Colon (tissue), 2 donors: ENCODE data around the gene SLC4A3.

ENCODE experiments used
- FAIRE-seq: peaks from 2 replicates; lab custom pipeline; 2012; peaks lifted over from hg19 to GRCh38; lab: Jason Lieb, UNC
- donor health status: control.
- donor health status: control.

SLC4A3 gene, protein sequence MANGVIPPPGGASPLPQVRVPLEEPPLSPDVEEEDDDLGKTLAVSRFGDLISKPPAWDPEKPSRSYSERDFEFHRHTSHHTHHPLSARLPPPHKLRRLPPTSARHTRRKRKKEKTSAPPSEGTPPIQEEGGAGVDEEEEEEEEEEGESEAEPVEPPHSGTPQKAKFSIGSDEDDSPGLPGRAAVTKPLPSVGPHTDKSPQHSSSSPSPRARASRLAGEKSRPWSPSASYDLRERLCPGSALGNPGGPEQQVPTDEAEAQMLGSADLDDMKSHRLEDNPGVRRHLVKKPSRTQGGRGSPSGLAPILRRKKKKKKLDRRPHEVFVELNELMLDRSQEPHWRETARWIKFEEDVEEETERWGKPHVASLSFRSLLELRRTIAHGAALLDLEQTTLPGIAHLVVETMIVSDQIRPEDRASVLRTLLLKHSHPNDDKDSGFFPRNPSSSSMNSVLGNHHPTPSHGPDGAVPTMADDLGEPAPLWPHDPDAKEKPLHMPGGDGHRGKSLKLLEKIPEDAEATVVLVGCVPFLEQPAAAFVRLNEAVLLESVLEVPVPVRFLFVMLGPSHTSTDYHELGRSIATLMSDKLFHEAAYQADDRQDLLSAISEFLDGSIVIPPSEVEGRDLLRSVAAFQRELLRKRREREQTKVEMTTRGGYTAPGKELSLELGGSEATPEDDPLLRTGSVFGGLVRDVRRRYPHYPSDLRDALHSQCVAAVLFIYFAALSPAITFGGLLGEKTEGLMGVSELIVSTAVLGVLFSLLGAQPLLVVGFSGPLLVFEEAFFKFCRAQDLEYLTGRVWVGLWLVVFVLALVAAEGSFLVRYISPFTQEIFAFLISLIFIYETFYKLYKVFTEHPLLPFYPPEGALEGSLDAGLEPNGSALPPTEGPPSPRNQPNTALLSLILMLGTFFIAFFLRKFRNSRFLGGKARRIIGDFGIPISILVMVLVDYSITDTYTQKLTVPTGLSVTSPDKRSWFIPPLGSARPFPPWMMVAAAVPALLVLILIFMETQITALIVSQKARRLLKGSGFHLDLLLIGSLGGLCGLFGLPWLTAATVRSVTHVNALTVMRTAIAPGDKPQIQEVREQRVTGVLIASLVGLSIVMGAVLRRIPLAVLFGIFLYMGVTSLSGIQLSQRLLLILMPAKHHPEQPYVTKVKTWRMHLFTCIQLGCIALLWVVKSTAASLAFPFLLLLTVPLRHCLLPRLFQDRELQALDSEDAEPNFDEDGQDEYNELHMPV

DNA sequence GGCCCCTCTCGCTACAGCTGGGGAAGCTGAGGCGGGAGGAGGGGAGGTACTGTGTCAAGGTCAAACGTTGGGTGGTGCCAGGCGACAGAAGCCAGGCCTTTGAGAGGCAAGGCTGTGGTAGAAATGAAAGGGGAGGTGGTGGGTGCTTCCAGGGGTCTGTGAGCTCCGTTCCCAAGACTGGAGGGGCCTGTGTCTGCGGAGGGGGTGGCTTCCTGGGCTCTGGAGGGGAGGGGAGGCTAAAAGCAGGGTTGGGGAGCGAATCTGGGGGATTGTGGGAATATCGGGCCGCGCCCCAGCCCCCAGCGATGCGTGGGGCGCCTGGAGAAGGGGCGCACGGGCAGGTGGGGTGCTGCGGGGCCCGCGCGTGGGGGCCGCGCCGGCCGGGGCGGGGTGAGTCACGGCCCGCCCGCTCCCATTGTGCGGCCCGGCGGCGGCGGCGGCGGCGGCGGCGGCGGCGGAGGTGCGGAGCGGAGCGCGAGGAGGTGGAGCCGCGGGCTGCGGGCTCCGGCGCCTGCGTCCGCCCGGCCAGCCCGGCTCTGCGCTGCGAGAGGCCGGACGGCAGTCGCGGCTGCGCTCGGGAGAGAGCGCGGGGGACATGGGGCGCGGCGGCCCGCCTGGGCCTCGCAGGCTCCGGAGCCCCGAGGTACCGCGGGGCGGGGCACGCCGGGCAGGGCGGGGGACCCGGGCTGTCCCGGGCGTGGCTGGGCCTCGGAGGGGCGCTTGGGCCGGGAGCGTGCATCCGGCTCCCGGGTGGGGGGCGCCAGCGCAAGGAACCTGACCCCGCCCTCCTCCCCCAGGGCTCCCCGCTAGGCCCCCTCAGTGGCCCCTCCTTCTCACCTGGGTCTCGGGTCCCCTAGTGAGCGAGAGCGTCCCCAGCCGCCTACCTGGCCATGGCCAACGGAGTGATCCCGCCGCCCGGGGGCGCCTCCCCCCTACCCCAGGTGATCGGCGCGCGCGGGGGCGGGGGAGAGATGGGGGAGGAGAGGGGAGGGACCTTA is at the start of gene SLC4A3:
SLC4A3 (plus strand) TSS at position 528 of the 998 bp plus-strand sequence; CDS start at position 891, 363 bp downstream.
- FAIRE-seq, result no peak

DNA sequence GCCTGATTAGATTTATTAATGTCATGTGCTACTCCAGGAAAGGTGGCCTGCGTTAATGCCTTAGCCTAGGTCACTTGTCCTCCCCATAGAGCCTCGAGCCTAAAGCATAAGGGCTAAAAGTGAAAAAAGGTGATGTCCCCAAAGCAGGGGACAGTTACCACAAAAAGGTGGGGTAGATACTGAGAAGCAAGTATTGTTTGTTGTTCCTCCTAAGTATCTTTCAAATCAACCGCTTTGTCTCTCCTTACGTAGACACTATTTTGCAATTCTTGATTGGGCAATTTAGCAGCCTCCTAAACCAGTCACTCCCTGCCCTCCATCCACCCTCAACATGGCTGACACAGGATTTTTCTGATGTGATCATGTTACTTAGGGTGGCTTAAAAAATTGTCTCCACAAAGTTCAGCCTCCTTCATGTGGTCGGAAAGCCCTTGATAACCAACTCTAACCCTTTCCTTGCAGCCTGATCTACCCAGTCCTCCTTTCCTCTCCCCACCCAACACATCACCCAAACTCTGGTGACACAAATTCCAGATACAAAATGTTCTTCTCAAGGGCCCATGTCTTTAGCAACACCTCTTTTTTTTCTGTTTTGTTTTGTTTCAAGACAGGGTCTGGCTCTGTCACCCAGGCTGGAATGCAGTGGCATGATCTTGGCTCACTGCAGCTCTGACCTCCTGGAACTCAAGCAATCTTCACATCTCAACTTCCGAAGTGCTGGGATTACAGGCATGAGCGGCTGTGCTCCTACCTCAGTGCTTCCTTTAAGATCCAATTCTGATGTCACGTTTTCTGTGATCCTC is 48.4 kb upstream of the SLC4A3 start:
- no peak for FAIRE-seq

DNA sequence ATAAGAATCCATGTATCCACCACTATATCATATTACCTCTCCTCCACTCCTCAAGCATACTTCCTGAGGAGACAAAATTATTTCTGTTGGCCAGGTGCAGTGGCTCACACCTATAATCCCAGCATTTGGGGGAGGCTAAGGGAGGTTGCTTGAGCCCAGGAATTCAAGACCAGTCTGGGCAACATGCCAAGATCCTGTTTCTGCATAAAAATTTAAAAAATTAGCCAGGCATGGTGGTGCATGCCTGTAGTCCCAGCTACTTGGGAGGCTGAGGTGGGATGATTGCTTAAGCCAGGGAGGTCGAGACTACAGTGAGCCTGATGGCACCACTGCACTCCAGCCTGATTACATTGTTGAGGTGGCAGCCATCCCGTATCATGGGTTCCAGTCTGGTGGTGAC is 46.1 kb upstream of the SLC4A3 start:
- no peak for FAIRE-seq

DNA sequence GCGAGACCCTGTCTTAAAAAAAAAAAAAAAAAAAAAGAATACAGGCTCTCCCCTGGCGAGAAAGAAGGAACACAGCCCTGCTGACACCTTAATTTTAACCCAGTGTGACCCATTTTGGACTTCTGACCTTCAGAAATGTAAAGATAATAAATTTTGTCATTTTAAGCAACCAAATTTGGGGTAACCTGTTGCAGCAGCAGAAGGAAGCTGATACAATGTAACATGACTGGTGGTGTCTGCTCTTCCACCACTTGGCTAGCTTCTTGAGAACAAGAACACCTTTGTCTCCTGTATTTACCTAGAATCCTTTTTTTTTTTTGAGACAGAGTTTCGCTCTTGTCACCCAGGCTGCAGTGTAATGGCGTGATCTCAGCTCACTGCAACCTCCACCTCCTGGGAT is 36.3 kb upstream of the SLC4A3 start:
- no peak for FAIRE-seq

DNA sequence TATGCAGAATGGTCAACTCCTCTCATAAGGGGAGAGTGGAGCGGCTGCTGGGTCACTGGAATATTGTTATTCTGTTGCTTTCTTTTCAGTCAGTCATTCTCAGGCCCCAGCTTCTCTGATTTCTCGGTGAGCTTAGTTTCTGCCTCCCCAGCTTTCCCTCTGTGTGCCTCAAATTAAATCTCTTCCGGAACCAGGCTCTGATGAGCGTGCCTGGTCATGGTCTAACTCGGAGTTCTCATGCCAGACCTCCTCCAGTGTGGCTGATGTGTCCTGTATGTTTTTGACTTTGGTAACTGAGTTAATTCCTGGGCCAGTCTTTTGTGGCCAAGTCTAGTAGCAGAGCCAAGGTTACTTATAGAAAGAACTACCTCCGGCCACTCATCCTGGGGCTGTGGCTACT is 34.7 kb upstream of the SLC4A3 start:
- no peak for FAIRE-seq

DNA sequence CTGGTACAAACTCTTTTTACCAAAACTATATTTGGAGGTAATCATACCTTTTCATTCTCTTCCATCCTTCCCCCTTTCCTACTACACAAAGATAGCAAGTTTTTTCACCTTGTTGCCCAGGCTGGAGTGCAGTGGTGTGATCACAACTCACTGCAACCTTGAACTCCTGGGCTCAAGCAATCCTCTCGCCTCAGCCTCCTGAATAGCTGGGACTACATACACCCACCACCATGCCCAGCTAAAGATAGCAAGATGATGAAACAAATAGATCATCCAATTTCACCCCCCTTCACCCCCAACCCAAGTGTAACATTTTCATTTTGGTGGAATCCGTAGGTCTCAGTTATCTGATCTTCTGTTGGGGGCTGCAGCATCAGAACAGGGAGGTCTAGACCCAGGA is 34.3 kb upstream of the SLC4A3 start:
- no peak for FAIRE-seq

DNA sequence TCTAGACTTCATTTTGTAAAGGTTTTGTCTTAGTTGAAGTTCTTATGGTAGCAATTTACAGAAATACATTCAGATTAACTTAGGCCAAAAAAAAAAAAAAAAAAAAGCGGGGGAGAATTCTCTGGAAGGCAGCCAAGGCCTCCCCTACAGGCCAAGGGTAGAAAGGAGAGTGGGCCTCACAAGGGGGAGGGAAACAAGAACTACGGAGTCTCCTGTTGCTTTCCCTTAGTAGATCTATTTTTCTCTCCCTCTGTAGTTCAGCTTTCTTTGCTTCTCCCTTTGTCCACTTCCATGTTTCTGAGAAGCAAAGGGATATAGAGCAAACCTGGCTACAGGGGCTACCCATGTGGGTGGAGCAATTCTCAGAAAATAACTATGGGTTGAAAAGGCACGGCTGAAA is 32.2 kb upstream of the SLC4A3 start:
- FAIRE-seq, result no peak

DNA sequence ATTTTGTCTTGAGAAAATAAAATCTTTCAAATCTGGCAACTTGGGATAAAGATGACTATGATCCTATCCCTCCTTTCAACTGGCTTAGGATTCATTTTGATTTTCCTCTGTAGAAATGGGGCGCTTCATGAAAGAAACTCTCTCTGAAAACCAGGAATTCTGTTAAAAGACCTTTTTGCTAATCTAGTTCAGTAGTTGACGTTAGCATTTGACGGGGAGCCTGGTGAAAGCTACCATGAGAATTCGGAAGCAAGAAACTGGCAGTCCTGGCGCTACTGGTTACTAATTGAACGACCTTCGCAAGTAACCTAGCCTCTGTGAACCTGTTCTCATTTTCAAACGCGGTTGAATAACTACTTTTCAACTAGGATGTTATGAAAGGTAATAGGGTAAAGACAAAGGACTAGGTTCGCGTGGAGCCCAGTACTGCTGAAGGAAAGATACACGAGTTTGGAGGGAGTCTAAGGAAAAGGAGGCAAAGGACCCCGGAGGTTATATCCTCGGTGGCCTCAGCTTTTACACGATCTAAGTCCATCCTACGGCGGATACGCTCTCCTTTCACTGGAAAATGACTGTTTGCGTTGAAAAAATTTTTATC is 30.4 kb upstream of the SLC4A3 start:
- FAIRE-seq, result no peak

DNA sequence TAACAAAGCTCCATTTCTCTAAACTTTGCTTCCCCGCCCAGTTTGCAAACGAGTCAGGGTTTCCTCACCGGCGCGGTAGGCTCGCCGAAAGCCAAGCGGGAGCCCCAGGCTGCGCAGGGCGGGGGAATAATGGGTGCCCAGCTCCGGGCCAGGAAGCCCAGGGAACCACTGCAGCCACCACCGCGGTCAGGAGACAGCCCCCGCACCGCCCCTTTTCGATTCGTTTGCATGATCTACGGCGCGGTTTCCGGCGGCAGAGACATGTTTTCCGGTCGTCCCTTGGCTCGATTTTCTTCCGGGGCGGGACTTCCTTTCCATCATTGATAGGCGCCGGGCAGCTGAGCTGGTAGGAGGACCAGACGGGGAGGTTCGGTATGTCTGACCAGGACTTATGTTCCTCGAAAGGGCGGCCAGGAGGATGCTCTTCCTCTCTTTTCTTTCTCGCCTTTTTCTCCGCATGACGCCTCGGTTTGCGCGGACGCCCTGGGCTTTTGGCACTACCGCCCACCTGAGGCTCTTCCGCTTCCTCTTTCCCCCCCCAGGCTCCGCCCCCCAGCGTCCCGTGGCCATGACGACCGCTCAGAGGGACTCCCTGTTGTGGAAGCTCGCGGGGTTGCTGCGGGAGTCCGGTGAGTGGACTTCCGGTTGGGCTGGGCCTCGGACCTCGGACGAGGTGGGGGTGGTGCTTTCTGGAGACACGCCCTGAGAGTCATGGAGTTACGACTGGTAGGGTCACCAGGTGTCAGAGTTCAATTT is 29.7 kb upstream of the SLC4A3 start, which contains the start of gene STK11IP:
STK11IP (plus strand) TSS at position 306 of the 756 bp plus-strand sequence; CDS start at position 569, 263 bp downstream.
- FAIRE-seq, result no peak

DNA sequence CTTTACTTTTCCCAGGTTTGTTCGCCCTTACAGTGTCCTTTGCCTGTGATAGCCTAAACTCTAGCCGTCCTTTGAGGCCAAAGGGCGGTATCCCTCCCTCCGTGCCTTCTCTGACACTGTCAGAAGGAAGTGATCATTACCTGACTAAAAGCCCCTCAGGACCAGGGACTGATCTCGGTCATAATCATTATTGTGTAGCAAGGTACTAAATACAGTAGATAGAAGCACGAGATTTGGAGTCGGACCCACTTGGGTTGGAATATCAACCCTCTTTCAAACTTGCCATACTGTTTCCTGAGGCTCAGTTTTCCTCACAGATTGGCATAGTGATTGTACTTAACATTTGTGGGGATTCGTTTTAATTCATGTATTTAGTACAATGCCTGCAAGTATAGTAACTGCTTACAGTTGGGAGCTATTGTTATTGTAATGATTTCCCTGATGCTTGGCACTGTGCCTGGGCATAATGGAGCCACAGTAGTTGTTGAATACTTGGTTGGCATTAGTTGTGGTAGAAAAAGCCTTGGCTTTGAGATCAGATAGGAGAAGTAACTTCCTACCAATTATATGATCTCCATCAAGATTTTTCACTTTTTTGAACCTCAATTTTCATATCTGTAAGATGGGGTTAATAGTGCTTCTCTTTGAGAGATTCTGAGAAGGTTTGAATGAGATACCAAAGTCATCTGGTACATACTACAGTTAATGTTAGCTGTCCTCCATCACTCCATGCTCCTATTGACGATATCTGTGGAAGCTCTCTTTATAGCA is 28.9 kb upstream of the SLC4A3 start:
- FAIRE-seq, result no peak

DNA sequence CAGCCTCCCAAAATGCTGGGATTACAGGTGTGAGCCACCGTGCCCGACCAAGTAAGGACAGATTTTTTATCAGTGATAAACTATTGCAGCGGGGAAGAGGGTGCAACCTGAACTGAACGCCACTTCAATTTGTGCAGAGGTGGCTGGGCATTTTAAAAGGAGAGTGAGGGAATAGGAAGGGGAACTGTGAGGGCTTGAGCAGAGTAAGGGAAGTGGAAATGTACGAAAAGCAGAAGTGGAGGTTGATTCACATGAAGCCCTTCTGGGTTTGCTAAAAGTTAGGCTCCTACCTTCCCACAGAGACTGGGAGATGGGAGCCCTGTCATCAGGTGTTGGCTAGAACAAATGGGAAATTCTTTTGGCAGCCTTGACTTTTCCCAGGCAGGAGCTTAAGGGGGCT is 23.7 kb upstream of the SLC4A3 start:
- FAIRE-seq, result no peak

DNA sequence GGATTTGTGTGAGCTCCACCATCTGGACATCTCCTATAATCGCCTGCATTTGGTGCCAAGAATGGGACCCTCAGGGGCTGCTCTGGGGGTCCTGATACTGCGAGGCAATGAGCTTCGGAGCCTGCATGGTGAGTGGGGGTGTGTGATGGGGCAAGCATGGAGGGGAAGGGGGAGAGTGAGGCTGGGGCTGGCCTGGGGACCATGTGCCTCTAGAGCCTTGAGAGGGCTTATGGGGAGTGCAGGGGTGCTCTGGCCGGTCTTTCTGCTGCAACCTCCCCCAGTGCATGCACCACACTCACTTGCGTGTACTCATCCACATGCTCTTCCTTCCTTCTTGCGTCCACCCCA is 21.8 kb upstream of the SLC4A3 start:
- FAIRE-seq, result no peak

DNA sequence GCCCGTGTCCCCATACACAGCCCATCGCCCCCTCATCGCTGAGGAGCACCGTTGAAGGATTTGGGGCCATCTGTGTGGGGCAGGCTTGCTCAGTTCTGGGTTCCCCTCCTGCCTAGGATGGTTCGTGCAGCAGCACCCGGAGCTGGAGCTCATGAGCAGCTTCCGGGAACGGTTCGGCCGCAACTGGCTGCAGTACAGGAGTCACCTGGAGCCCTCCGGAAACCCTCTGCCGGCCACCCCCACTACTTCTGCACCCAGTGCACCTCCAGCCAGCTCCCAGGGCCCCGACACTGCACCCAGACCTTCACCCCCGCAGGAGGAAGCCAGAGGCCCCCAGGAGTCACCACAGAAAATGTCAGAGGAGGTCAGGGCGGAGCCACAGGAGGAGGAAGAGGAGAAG is 19.5 kb upstream of the SLC4A3 start:
- no peak for FAIRE-seq

DNA sequence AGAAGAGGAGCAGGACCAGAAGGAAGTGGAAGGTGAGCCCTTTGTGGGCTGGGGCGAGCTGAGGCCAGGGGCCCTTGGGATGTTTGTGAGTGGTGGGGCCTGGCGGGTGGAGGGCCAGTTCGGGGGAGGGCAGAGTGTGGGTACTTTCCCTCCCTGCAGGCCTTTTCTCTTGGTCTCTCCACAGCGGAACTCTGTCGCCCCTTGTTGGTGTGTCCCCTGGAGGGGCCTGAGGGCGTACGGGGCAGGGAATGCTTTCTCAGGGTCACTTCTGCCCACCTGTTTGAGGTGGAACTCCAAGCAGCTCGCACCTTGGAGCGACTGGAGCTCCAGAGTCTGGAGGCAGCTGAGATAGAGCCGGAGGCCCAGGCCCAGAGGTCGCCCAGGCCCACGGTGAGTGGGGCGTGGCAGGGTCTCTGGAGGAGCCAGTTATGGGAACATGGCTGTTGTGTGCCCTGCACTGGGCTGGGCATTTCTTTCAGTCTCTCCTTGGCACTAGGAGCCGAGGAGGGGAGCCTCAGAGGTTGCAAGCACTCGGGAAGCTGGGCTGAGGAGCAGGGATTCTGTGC is 18.9 kb upstream of the SLC4A3 start:
- no peak for FAIRE-seq

DNA sequence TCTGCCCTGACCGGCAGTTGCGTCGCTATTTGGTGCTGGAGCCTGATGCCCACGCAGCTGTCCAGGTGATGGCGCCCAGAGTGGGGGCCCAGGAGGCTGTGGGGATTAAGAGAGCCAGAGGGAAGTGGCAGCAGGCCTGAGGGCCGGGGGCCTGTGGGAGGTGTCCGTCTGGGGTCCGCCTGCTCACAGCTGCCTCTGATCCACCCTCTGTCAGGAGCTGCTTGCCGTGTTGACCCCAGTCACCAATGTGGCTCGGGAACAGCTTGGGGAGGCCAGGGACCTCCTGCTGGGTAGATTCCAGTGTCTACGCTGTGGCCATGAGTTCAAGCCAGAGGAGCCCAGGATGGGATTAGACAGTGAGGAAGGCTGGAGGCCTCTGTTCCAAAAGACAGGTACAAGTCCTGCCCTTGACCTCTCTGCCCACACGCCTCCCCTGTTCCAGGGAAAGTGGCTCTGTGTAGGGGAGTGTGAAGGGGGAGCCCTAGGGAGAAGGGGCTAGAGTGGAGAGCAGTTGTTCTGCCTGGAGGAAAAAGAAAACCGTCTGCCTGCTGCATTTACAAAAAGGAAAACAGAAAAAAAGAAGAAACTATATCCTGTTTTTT is 18.2 kb upstream of the SLC4A3 start:
- no peak for FAIRE-seq

DNA sequence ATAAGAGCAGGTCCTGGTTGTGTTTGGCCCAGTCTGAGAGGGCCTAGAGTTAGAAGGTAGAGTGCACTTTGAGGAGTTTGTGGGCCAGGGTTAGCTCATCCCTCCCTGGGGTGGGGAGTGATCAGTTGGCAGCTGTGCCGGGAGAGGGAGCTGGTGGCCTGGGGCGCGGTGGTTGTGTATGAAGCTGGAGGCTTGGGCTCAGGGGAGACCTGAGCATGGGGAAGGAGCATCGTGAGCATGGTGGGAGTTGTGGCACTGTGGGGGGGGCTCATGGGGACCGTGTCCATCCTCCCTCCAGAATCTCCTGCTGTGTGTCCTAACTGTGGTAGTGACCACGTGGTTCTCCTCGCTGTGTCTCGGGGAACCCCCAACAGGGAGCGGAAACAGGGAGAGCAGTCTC is 16.1 kb upstream of the SLC4A3 start:
- FAIRE-seq, result no peak

DNA sequence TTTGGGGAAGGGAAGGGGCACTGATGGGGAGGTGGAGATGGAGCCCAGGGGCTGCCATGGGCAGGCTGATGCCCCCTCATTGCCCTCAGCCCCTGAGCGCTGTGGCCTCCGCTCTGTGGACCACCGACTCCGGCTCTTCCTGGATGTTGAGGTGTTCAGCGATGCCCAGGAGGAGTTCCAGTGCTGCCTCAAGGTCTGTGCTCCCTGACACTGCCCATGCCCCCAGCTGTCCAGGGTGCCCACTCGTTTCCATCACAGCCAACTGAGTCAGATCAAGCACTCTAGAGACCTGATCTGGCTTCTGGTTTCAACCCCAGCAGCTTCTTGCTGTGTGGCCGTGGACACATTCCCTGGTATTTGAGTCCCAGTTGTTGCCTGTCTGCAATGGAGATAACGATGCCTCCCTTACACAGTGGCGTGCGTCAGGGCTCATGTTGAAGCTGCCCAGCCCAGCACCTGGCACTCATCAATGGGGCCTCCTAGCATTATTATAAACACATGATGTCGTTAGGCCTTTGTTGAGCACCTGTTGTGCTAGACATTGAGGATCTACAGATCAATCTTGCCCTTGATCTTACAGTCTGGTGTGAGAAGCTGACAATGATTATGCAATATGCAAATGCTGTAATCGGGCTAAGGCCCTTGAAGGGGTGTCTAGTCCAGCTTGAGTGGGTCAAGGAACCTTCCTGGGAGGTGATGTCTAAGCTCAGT is 15.4 kb upstream of the SLC4A3 start:
- FAIRE-seq, result no peak
